GM12878 (cell line): ENCODE results near the gene PSMB10. TPM values are rescaled to one million over a fixed set of nuclear protein-coding genes. Genes with fewer than 3 reads are reported as not detected.
A peak's percentile ranks its signal among the peaks of the same experiment; 100 is the strongest.

ENCODE experiments used
- ATAC-seq: fragments of 200-7000 bp; cut with Tn5 transposase; 3 replicates; pipeline ENCODE4 v1.9.1; 2020; ENCODE audit warnings: mild to moderate bottlenecking, moderate library complexity
- BruUV-seq: library from RNA; stranded (reverse); fragments of 400-500 nt; replicated peaks from 2 replicates; lab custom pipeline; 2021; lab: Mats Ljungman, UMichigan
- CTCF ChIA-PET: fragments of 300-600 bp; sonication (Branson Sonifier 250); formaldehyde crosslinking; extraction: SDS; loops from one replicate; lab custom pipeline; 2021; ENCODE audit warnings: inconsistent platforms; lab: Yijun Ruan, JAX
- POLR2A ChIA-PET: fragments of 350-600 bp; formaldehyde crosslinking; extraction: SDS; loops from one replicate; lab custom pipeline; 2021; ENCODE audit warnings: inconsistent platforms; lab: Charles Lee
- RAD21 ChIA-PET: fragments of 300-600 bp; sonication (Branson Sonifier 250); formaldehyde crosslinking; loops from one replicate; lab custom pipeline; 2023; ENCODE audit warnings: antibody characterized with exemption; ENCODE audit not compliant: unreplicated experiment; lab: Charles Lee
- SMC1A ChIA-PET: fragments of 300-600 bp; sonication (Branson Sonifier 250); formaldehyde crosslinking; loops from one replicate; lab custom pipeline; 2023; ENCODE audit not compliant: unreplicated experiment, uncharacterized antibody; lab: Charles Lee
- DNase-seq: peaks from one replicate; pipeline ENCODE4 v3.0.0-alpha.2; 2011; ENCODE audit warnings: low read depth, low spot score
- FAIRE-seq: peaks from 3 replicates; lab custom pipeline; 2011; peaks lifted over from hg19 to GRCh38; lab: Jason Lieb, UNC
- H2AFZ ChIP-seq: 2 replicates; pipeline ENCODE4 v1.6.0; 2011; ENCODE audit warnings: low read depth, low read length, control low read depth; ENCODE audit not compliant: control insufficient read depth
- H3K27ac ChIP-seq: 2 replicates; pipeline ENCODE4 v1.5.1; 2011; ENCODE audit warnings: control low read depth; ENCODE audit not compliant: control insufficient read depth, insufficient read depth
- H3K27me3 ChIP-seq, 2 experiments: replicated peaks in 1 of 2; 2 replicates each; pipeline versions ENCODE4 v1.6.0 to v1.6.1; 2011; ENCODE audit warnings: low read length in 1 of 2; ENCODE audit not compliant: control insufficient read depth in 2 of 2, insufficient read depth in 2 of 2
- H3K36me3 ChIP-seq, 2 experiments: 2 replicates each; pipeline ENCODE4 v1.5.1; 2011; ENCODE audit warnings: low read length in 1 of 2; ENCODE audit not compliant: control insufficient read depth in 2 of 2, insufficient read depth in 2 of 2
- H3K4me1 ChIP-seq: 2 replicates; pipeline ENCODE4 v1.6.1; 2011; ENCODE audit warnings: mild to moderate bottlenecking, low read length, moderate library complexity, mixed read lengths; ENCODE audit not compliant: control insufficient read depth, insufficient read depth
- H3K4me2 ChIP-seq: 2 replicates; pipeline ENCODE4 v1.6.0; 2011; ENCODE audit warnings: control low read depth; ENCODE audit not compliant: control insufficient read depth, insufficient read depth
- H3K4me3 ChIP-seq: fragments of 200-600 bp; sonication (generic); 2 replicates; pipeline ENCODE4 v1.5.1; 2016
- H3K79me2 ChIP-seq: 2 replicates; pipeline ENCODE4 v1.6.0; 2011; ENCODE audit warnings: low read length; ENCODE audit not compliant: control insufficient read depth, insufficient read depth
- H3K9ac ChIP-seq: 2 replicates; pipeline ENCODE4 v1.8.0; 2011; ENCODE audit warnings: low read length, control low read depth, mixed read lengths; ENCODE audit not compliant: control insufficient read depth, insufficient read depth
- H3K9me3 ChIP-seq: replicated peaks from 3 replicates; pipeline ENCODE4 v1.5.1; 2011; ENCODE audit warnings: mild to moderate bottlenecking, low read length; ENCODE audit not compliant: control insufficient read depth, insufficient read depth
- H4K20me1 ChIP-seq: 2 replicates; pipeline ENCODE4 v1.6.0; 2011; ENCODE audit not compliant: control insufficient read depth, insufficient read depth
- BRCA1 ChIP-seq: IDR thresholded peaks from 2 replicates; pipeline ENCODE4 v1.6.1; 2011; ENCODE audit warnings: low read depth, low read length, improper control_type of control experiment
- CBX3 ChIP-seq: fragments of 200-600 bp; sonication (generic); IDR thresholded peaks from 2 replicates; pipeline ENCODE4 v1.6.1; 2016; ENCODE audit warnings: low read depth, borderline replicate concordance
- CEBPB ChIP-seq, 2 experiments: fragments of 150-350 bp in 1 of 2; IDR thresholded peaks; 2 replicates each; pipeline ENCODE4 v1.6.1; 2012 to 2014; ENCODE audit warnings: low read depth in 2 of 2, low read length in 2 of 2, borderline replicate concordance in 1 of 2, inconsistent platforms in 1 of 2
- FOS ChIP-seq: IDR thresholded peaks from 3 replicates; pipeline ENCODE4 v1.6.1; 2011; ENCODE audit warnings: borderline replicate concordance; ENCODE audit not compliant: insufficient read length; ENCODE audit errors: extremely low read depth
- WGBS: methylation state at CpG from one replicate; pipeline ENCODE4 v1.1.6; 2016; ENCODE audit warnings: low lambda C conversion rate; ENCODE audit not compliant: insufficient replicate concordance, insufficient coverage; ENCODE audit errors: missing lambda C conversion rate; 5-methylcytosine and 5-hydroxymethylcytosine counted together
- in situ Hi-C: fragments of 300-500 bp; cut with MboI; formaldehyde crosslinking; loops from 9 replicates; pipeline ENCODE4 v1.14.3; 2018; ENCODE audit warnings: mixed read lengths
- intact Hi-C: fragments of 100-400 bp; cut with micrococcal nuclease; formaldehyde crosslinking; loops from one replicate; pipeline ENCODE4 v1.14.2; 2022; ENCODE audit not compliant: unreplicated experiment
- polyA plus RNA-seq, 11 experiments: library from polyadenylated mRNA; depleted of rRNA in 4 of 11; unstranded in 6 of 11; stranded (reverse) in 5 of 11; fragments of >200 nt; fragmentation: Nextera tagmentation in 4 of 11; fragmentation: Illumina TruSeq in 1 of 11; extraction: Ambion mirVana in 4 of 11; extraction: Trizol in 1 of 11; gene quantifications; 1 replicate in 1 of 11; 2 replicates in 10 of 11; pipeline versions ENCODE4 v1.2.1 to v1.2.3, GENCODE V29; 2011 to 2016; ENCODE audit warnings: inconsistent platforms in 2 of 11, missing spikeins in 2 of 11, low read depth in 1 of 11
- total RNA-seq, 4 experiments: library from RNA; depleted of rRNA in 3 of 4; stranded (reverse); fragments of >200 nt in 3 of 4; fragmentation: Illumina TruSeq in 1 of 4; extraction: Trizol in 1 of 4; gene quantifications; 2 replicates each; pipeline versions ENCODE4 v1.2.1 to v1.2.3, GENCODE V29; 2013 to 2021
- TF ChIP-seq, protein P1 (sequence below): IDR thresholded peaks from 2 replicates; pipeline ENCODE4 v1.6.1; 2011; ENCODE audit warnings: mild to moderate bottlenecking, low read depth, low read length, moderate library complexity; ENCODE audit not compliant: insufficient replicate concordance

PSMB10 gene
- total and polyA plus RNA-seq, 10 of the 15 experiments (the other 5 are each of a cell fraction or from before 2014, with no cell fraction given) = 24.1 to 308 (median 151) TPM

DNA sequence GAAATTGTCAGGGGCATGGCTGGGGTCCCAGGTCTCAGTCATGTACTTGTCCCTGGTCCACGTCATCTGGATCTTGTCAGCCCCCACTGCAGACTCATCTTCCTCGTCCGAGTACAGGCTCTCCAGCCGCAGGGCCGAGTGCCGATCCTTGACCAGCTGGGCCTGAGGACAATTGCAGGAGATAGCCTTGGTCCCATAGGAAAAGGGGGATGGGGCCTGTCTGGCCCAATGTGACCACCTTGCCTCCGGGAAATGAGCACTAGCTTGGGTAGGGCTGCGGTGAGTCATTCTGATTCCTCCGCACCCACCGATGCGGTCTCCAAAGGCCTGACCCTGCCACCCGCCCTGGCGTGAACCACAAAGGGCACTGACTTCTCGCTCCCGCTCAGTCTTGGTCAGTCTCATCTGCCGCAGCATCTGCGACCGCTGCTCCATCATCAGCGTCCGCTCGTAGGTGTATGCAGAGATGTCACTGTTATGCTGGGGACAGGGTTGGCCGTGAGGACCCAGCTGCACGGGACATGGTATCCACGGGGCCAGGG lies 8.8 kb upstream of the PSMB10 start:
- in situ Hi-C loops = no loop called here
- ChIA-PET SMC1A (no interaction called here), POLR2A (interaction anchor here (1.3 kb wide), 1 partner anchor 20 kb away, joined by 3 read pairs; no protein-coding TSS in a partner anchor), CTCF (no interaction called here), RAD21 (no interaction called here)
- Histone ChIP-seq H3K4me2 (no peak overlapping the region), H3K79me2 (no peaks in the 10 kb centered on the region), H2AFZ (no peak overlapping the region), H3K4me1 (no peaks in the 10 kb centered on the region), H3K9ac (no peak overlapping the region), H3K36me3 (peaks cover 0 to 12% of the 10 kb centered on the region in 2 experiments; a peak in 3 of 4 replicates), H3K27ac (no peak overlapping the region), H3K27me3 (no peaks in the 10 kb centered on the region), H3K9me3 (no peaks in the 10 kb centered on the region), H4K20me1 (no peaks in the 10 kb centered on the region), H3K4me3 (no peak overlapping the region)
- intact Hi-C loops = no loop called here
- BruUV-seq = TSS peak; percentile 47
- DNase-seq (no peak), FAIRE-seq (no peak), ATAC-seq (no peak)
- TF ChIP-seq BRCA1 = no peak
- TF ChIP-seq, protein P1, sequence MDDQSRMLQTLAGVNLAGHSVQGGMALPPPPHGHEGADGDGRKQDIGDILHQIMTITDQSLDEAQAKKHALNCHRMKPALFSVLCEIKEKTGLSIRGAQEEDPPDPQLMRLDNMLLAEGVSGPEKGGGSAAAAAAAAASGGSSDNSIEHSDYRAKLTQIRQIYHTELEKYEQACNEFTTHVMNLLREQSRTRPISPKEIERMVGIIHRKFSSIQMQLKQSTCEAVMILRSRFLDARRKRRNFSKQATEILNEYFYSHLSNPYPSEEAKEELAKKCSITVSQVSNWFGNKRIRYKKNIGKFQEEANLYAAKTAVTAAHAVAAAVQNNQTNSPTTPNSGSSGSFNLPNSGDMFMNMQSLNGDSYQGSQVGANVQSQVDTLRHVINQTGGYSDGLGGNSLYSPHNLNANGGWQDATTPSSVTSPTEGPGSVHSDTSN = no peak
- TF ChIP-seq CBX3 = no peak
- no peak for TF ChIP-seq FOS
- TF ChIP-seq CEBPB (IDR thresholded peaks at IDR 0.05; ENCODE audit: borderline replicate concordance in 1 of 2, low read depth in 2 of 2, low read length in 2 of 2) = no peak
- WGBS = 77% methylated on average over 24 of the region's 24 CpGs
